PC-9 (cell line): ENCODE measurements around the gene CPED1. TPM values are rescaled to one million over a fixed set of nuclear protein-coding genes. Genes with fewer than 3 reads are reported as not detected.

ENCODE experiments used
- BruUV-seq: library from RNA; stranded (reverse); fragments of 400-500 nt; replicated peaks from 2 replicates; lab custom pipeline; 2021; lab: Mats Ljungman, UMichigan
- CTCF ChIA-PET: fragments of 300-600 bp; sonication (Branson Sonifier 250); formaldehyde crosslinking; loops from one replicate; lab custom pipeline; 2022; ENCODE audit warnings: antibody characterized with exemption; lab: Charles Lee
- POLR2A ChIA-PET: fragments of 300-600 bp; sonication (Branson Sonifier 250); formaldehyde crosslinking; loops from one replicate; lab custom pipeline; 2022; ENCODE audit warnings: antibody characterized with exemption; ENCODE audit not compliant: unreplicated experiment; lab: Charles Lee
- DNase-seq, 2 experiments: peaks; one replicate each; pipeline versions ENCODE4 v3.0.0 to v3.0.0-alpha.2; 2015 to 2022; ENCODE audit warnings: mixed read lengths in 1 of 2
- H2AFZ ChIP-seq: fragments of 200-600 bp; sonication (generic); 2 replicates; pipeline ENCODE4 v1.8.1; 2017; ENCODE audit warnings: antibody characterized with exemption
- H3F3A ChIP-seq: fragments of 200-600 bp; sonication (generic); 2 replicates; pipeline ENCODE4 v1.8.1; 2017; ENCODE audit warnings: antibody characterized with exemption, mild to moderate bottlenecking, low read depth; ENCODE audit not compliant: insufficient read depth
- H3K27ac ChIP-seq: fragments of 200-600 bp; sonication (generic); 2 replicates; pipeline ENCODE4 v1.6.1; 2016; ENCODE audit warnings: mixed run types
- H3K27me3 ChIP-seq: fragments of 200-600 bp; sonication (generic); 2 replicates; pipeline ENCODE4 v1.6.1; 2016; ENCODE audit warnings: low read depth, mixed run types; ENCODE audit not compliant: insufficient read depth
- H3K36me3 ChIP-seq: fragments of 200-600 bp; sonication (generic); 2 replicates; pipeline ENCODE4 v1.6.1; 2016; ENCODE audit warnings: low read depth, mixed run types
- H3K4me1 ChIP-seq: fragments of 200-600 bp; sonication (generic); replicated peaks from 2 replicates; pipeline ENCODE4 v1.6.1; 2016; ENCODE audit warnings: mixed run types; ENCODE audit not compliant: insufficient read depth
- H3K4me2 ChIP-seq: fragments of 200-600 bp; sonication (generic); 2 replicates; pipeline ENCODE4 v1.6.1; 2017; ENCODE audit warnings: mixed run types
- H3K4me3 ChIP-seq: fragments of 200-600 bp; sonication (generic); 2 replicates; pipeline ENCODE4 v1.6.1; 2016; ENCODE audit warnings: mixed run types
- H3K79me2 ChIP-seq: fragments of 200-600 bp; sonication (generic); 2 replicates; pipeline ENCODE4 v1.6.1; 2017; ENCODE audit warnings: low read depth, mixed run types
- H3K9me2 ChIP-seq: fragments of 200-600 bp; sonication (generic); 2 replicates; pipeline ENCODE4 v1.8.1; 2017; ENCODE audit warnings: mild to moderate bottlenecking; ENCODE audit not compliant: insufficient read depth
- H3K9me3 ChIP-seq: fragments of 200-600 bp; sonication (generic); 2 replicates; pipeline ENCODE4 v1.8.1; 2016; ENCODE audit warnings: low read depth; ENCODE audit not compliant: insufficient read depth
- H4K20me1 ChIP-seq: fragments of 200-600 bp; sonication (generic); 2 replicates; pipeline ENCODE4 v1.8.1; 2017; ENCODE audit not compliant: insufficient read depth
- EZH2 ChIP-seq: fragments of 200-600 bp; sonication (generic); IDR thresholded peaks from 2 replicates; pipeline ENCODE4 v1.8.0; 2017; ENCODE audit warnings: antibody characterized with exemption, low read depth
- intact Hi-C: fragments of 100-400 bp; cut with micrococcal nuclease; formaldehyde crosslinking; loops from one replicate; pipeline ENCODE4 v1.10.0; 2022; ENCODE audit not compliant: unreplicated experiment
- total RNA-seq: library from RNA; stranded (reverse); gene quantifications from 2 replicates; pipeline ENCODE4 v1.2.3, GENCODE V29; 2021
- TF ChIP-seq, protein P1 (sequence below): fragments of 200-600 bp; sonication (generic); conservative IDR thresholded peaks from 2 replicates; pipeline ENCODE4 v1.6.1; 2017; ENCODE audit warnings: mixed run types, antibody characterized with exemption, mild to moderate bottlenecking, moderate library complexity

The CPED1 gene
- total RNA-seq, 1 experiment from 2014 or later: 2.4 TPM

DNA sequence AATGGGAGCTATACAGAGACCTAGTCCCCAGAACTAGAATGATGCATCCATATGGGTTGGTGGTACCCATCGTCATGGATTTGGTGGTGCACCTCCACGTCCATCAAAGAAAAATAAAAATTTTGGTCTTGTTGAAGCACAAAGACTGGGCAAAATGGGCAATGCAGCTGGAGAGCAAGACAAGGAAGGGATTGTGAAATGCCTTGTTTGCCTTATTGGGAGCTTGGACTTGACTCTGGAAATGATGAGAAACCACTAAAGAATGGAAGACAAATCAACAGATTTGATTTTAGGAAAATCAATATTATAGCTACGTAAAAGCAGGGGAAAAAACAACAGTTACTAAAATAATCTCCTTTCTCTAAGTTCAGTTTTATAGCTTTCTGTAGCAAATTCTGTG lies 150.9 kb downstream of the CPED1 start:
- intact Hi-C loops: no loop called here
- Histone ChIP-seq H3K27me3 (no peaks in the 10 kb centered on the region), H2AFZ (no peak overlapping the region), H3K9me3 (no peaks in the 10 kb centered on the region), H3K9me2 (no peaks in the 10 kb centered on the region; the same call in none of the 2 replicates), H3K4me2 (no peak overlapping the region), H3F3A (no peaks in the 10 kb centered on the region), H3K36me3 (no peaks in the 10 kb centered on the region), H3K4me1 (no peaks in the 10 kb centered on the region), H3K4me3 (no peak overlapping the region), H4K20me1 (no peaks in the 10 kb centered on the region), H3K27ac (no peak overlapping the region), H3K79me2 (no peaks in the 10 kb centered on the region)
- TF ChIP-seq, protein P1, sequence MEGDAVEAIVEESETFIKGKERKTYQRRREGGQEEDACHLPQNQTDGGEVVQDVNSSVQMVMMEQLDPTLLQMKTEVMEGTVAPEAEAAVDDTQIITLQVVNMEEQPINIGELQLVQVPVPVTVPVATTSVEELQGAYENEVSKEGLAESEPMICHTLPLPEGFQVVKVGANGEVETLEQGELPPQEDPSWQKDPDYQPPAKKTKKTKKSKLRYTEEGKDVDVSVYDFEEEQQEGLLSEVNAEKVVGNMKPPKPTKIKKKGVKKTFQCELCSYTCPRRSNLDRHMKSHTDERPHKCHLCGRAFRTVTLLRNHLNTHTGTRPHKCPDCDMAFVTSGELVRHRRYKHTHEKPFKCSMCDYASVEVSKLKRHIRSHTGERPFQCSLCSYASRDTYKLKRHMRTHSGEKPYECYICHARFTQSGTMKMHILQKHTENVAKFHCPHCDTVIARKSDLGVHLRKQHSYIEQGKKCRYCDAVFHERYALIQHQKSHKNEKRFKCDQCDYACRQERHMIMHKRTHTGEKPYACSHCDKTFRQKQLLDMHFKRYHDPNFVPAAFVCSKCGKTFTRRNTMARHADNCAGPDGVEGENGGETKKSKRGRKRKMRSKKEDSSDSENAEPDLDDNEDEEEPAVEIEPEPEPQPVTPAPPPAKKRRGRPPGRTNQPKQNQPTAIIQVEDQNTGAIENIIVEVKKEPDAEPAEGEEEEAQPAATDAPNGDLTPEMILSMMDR: no peak
- TF ChIP-seq EZH2: no peak
- BruUV-seq: no TSS peak
- ChIA-PET CTCF (no interaction called here), POLR2A (interaction anchor here (0.5 kb wide), 1 partner anchor 813 kb away, joined by 5 read pairs; no protein-coding TSS in a partner anchor)
- DNase-seq: no peak

DNA sequence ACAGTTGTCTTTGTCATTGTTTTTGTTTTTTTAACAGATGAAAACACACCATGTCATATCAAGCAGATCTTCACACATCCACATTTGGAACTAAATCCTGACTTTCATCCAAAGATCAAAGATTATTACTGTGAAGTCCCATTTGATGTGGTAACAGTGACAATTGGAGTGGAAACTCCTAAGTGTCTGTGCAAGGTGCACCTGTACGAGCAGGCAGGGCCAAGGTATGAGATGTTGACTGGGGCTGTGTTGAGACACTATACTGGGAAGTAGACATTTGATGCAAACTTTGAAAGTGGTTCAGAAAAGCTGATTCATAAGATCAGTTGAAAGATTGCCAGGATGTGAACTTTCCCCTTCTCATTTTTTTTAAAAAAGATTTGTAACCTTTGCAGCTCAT lies 152.3 kb downstream of the CPED1 start:
- POLR2A ChIA-PET: interaction anchor here (0.6 kb wide), 1 partner anchor 27 kb away, joined by 3 read pairs; no protein-coding TSS in a partner anchor
- Histone ChIP-seq H3K79me2 (no peaks in the 10 kb centered on the region), H2AFZ (no peak overlapping the region), H3K9me3 (no peaks in the 10 kb centered on the region), H3K27me3 (no peaks in the 10 kb centered on the region), H3F3A (no peaks in the 10 kb centered on the region), H3K27ac (no peak overlapping the region), H3K4me2 (no peak overlapping the region), H3K9me2 (no peaks in the 10 kb centered on the region; the same call in none of the 2 replicates), H4K20me1 (no peaks in the 10 kb centered on the region), H3K4me1 (no peaks in the 10 kb centered on the region), H3K4me3 (no peak overlapping the region), H3K36me3 (no peaks in the 10 kb centered on the region)
- intact Hi-C loops: no loop called here
- BruUV-seq: no TSS peak
- CTCF ChIA-PET: no interaction called here
- no peak for DNase-seq
- TF ChIP-seq EZH2: no peak
- TF ChIP-seq, protein P1: no peak

DNA sequence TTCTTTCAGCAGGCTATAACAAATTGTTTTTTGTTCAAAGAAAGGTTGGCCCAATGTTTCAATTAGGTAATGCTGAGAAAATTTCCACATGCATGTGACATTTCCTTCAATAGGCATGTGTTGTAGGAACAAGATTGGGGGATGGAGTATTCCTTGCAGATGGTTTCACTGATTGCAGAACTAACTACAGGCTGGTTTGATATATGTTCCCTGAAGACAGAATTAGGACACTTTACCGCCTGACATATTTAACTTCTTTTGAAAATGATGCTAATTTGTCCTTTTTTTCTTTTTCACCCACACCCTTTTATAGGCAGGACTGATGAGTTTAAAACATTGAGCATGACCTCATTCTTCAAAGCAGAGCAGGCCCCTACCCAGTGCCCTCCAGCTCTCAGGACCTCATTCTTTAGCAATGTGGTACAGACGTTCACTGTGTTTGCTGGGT lies 163.3 kb downstream of the CPED1 start:
- H3K79me2 ChIP-seq: no peaks in the 10 kb centered on the region
- no peaks in the 10 kb centered on the region for H3K27me3 ChIP-seq
- H3K9me2 ChIP-seq: no peaks in the 10 kb centered on the region
- H3K27ac ChIP-seq: no peak overlapping the region
- POLR2A ChIA-PET: no interaction called here
- TF ChIP-seq, protein P1: no peak
- TF ChIP-seq EZH2: no peak
- H3K36me3 ChIP-seq: no peaks in the 10 kb centered on the region
- H2AFZ ChIP-seq: no peak overlapping the region
- H4K20me1 ChIP-seq: no peaks in the 10 kb centered on the region
- H3K9me3 ChIP-seq: no peaks in the 10 kb centered on the region
- no peaks in the 10 kb centered on the region for H3F3A ChIP-seq
- no peaks in the 10 kb centered on the region for H3K4me1 ChIP-seq
- no TSS peak for BruUV-seq
- intact Hi-C loops: no loop called here
- CTCF ChIA-PET: no interaction called here
- no peak overlapping the region for H3K4me3 ChIP-seq
- H3K4me2 ChIP-seq: no peak overlapping the region
- no peak for DNase-seq
